Measurements from ENCODE around the gene TAS1R3.

TAS1R3 gene

DNA sequence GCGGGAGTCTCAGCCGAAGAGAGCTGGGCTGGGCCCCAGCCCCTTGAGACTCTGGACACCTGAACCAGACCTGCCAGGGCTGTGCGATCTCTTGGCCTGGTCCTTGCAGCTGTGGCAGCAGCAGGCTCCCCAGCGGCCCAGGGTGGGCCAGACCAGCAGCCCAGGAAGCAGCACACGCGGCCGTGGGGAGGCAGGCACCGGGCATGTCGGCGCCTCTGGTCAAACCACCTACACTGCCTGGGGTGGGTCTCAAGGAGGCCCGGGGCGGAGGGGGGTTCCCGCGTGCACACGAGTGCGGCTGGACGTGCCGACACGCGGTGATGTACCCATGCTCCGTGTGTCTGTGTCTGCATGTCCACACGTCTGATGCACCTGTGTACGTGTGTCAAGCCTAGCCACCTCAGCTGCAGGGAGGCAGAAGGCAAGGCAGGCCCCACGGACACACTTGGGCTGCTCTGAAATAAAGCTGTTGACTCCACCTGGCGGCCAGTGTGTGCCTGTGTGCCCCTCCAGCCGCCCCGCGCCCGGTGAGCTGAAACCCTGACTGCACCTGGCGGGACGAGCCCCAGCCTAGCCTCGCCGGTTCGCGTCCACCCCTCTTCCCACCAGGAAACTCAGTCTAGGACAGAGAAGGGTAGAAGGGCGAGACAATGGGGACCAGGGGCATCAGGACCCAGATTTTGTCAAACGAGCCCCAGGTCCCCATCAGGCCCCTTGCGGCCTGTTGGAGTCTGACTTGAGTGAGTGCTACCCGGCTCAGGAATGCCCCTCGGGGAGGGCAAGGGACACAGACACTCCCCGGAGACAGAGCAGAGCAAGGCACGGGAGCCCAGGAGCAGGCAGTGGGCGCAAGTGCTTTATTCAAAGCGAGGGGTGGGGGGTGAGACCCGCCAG, 39.3 kb upstream of the TAS1R3 start:
- Histone ChIP-seq H3K4me3 (ENCODE audit: control insufficient read depth in 1 of 7, extremely low read depth in 1 of 7, insufficient read depth in 4 of 7, low read depth in 2 of 7, low read length in 6 of 7) (no peak overlapping the region), H3K4me1 (ENCODE audit: control extremely low read depth in 1 of 4, control insufficient read depth in 4 of 4, insufficient read depth in 4 of 4, low read length in 3 of 4) (peaks cover 0 to 3% (median 0%) of the 10 kb centered on the region in 4 experiments), H3K36me3 (ENCODE audit: control insufficient read depth in 4 of 4, insufficient read depth in 4 of 4, low read length in 3 of 4) (peaks cover 0 to 24% (median 7%) of the 10 kb centered on the region in 4 experiments), H3K27me3 (replicated peaks in 2 of 5; ENCODE audit: control insufficient read depth in 4 of 5, insufficient read depth in 5 of 5, low read length in 4 of 5) (no peaks in the 10 kb centered on the region), H3K9me3 (ENCODE audit: control extremely low read depth in 1 of 5, control insufficient read depth in 4 of 5, insufficient read depth in 2 of 5, low read depth in 1 of 5, low read length in 4 of 5) (no peaks in the 10 kb centered on the region), H3K27ac (ENCODE audit: insufficient read depth in 1 of 2, low read depth in 1 of 2, low read length in 2 of 2, poor library complexity in 1 of 2, severe bottlenecking in 2 of 2) (no peak overlapping the region)
- CTCF ChIA-PET = interaction anchor here (0.8 to 2.9 kb wide), 12 partner anchors 8 to 307 kb away, joined by 3 to 16 read pairs (median 4); partner anchors contain the start of gene UBE2J2
- peak; percentile 42 to 78 (median 70) for DNase-seq
- POLR2A ChIA-PET = no interaction called here
- 73% methylated on average over 39 of the region's 45 CpGs for WGBS (ENCODE audit: insufficient coverage)

DNA sequence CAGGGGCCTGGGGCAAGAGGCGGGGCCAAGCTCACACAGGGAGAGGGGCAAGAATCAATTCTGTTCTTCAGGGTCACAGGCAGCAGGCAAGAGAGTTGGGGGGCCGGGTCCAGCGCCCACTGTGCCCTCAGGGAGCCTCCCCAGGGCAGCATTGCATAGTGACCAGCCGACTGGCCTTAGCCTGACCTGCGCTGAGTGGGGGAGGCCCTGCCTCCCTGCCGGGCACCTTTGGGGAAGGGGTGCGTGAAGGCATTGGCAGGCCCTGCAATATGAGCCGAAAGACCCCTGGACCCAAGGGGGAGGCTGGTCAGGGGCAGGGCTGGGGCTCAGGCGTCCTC, 38.7 kb upstream of the TAS1R3 start:
- WGBS (ENCODE audit: insufficient coverage) = 96% methylated on average over 9 of the region's 9 CpGs
- peaks cover 0 to 26% (median 7%) of the 10 kb centered on the region in 4 experiments for H3K36me3 ChIP-seq (ENCODE audit: control insufficient read depth in 4 of 4, insufficient read depth in 4 of 4, low read length in 3 of 4)
- CTCF ChIA-PET = interaction anchor here (0.8 to 2.9 kb wide), 12 partner anchors 9 to 308 kb away, joined by 3 to 16 read pairs (median 4); partner anchors contain the start of gene UBE2J2
- no peak overlapping the region for H3K27ac ChIP-seq (ENCODE audit: insufficient read depth in 1 of 2, low read depth in 1 of 2, low read length in 2 of 2, poor library complexity in 1 of 2, severe bottlenecking in 2 of 2)
- H3K4me3 ChIP-seq (ENCODE audit: control insufficient read depth in 1 of 7, extremely low read depth in 1 of 7, insufficient read depth in 4 of 7, low read depth in 2 of 7, low read length in 6 of 7) = no peak overlapping the region
- H3K4me1 ChIP-seq (ENCODE audit: control extremely low read depth in 1 of 4, control insufficient read depth in 4 of 4, insufficient read depth in 4 of 4, low read length in 3 of 4) = peaks cover 0 to 3% (median 0%) of the 10 kb centered on the region in 4 experiments
- no peaks in the 10 kb centered on the region for H3K9me3 ChIP-seq (ENCODE audit: control extremely low read depth in 1 of 5, control insufficient read depth in 4 of 5, insufficient read depth in 2 of 5, low read depth in 1 of 5, low read length in 4 of 5)
- POLR2A ChIA-PET = no interaction called here
- H3K27me3 ChIP-seq (replicated peaks in 2 of 5; ENCODE audit: control insufficient read depth in 4 of 5, insufficient read depth in 5 of 5, low read length in 4 of 5) = no peaks in the 10 kb centered on the region
- no peak for DNase-seq

DNA sequence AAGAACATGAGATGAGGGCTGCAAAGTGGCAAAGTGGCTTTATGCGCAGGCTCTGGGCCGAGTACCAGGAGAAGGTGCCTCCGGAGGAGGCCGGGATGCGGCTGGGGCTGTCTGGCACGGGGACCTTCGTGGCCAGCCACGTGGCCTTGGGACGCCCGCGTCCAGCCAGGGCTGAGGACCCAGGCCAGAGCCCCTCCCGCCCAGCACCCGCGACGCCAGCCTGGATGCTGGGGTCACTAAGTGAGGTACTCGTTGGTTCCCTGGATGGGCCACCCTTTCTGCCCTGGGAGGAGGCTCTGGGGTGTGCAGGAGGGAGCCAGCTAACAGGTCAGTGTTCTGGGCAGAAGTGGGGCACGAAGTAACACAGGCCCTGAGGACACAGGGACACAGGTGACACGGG, 38.2 kb upstream of the TAS1R3 start:
- ChIA-PET POLR2A (no interaction called here), CTCF (interaction anchor here (1.0 to 2.2 kb wide), 4 partner anchors 10 to 261 kb away, joined by 3 to 5 read pairs (median 4); no protein-coding TSS in a partner anchor)
- peaks cover 0 to 28% (median 7%) of the 10 kb centered on the region in 4 experiments for H3K36me3 ChIP-seq (ENCODE audit: control insufficient read depth in 4 of 4, insufficient read depth in 4 of 4, low read length in 3 of 4)
- no peaks in the 10 kb centered on the region for H3K27me3 ChIP-seq (replicated peaks in 2 of 5; ENCODE audit: control insufficient read depth in 4 of 5, insufficient read depth in 5 of 5, low read length in 4 of 5)
- H3K27ac ChIP-seq (ENCODE audit: insufficient read depth in 1 of 2, low read depth in 1 of 2, low read length in 2 of 2, poor library complexity in 1 of 2, severe bottlenecking in 2 of 2) = no peak overlapping the region
- DNase-seq = no peak
- no peak overlapping the region for H3K4me3 ChIP-seq (ENCODE audit: control insufficient read depth in 1 of 7, extremely low read depth in 1 of 7, insufficient read depth in 4 of 7, low read depth in 2 of 7, low read length in 6 of 7)
- no peaks in the 10 kb centered on the region for H3K9me3 ChIP-seq (ENCODE audit: control extremely low read depth in 1 of 5, control insufficient read depth in 4 of 5, insufficient read depth in 2 of 5, low read depth in 1 of 5, low read length in 4 of 5)
- 98% methylated on average over 17 of the region's 18 CpGs for WGBS (ENCODE audit: insufficient coverage)
- peaks cover 0 to 3% (median 0%) of the 10 kb centered on the region in 4 experiments for H3K4me1 ChIP-seq (ENCODE audit: control extremely low read depth in 1 of 4, control insufficient read depth in 4 of 4, insufficient read depth in 4 of 4, low read length in 3 of 4)

DNA sequence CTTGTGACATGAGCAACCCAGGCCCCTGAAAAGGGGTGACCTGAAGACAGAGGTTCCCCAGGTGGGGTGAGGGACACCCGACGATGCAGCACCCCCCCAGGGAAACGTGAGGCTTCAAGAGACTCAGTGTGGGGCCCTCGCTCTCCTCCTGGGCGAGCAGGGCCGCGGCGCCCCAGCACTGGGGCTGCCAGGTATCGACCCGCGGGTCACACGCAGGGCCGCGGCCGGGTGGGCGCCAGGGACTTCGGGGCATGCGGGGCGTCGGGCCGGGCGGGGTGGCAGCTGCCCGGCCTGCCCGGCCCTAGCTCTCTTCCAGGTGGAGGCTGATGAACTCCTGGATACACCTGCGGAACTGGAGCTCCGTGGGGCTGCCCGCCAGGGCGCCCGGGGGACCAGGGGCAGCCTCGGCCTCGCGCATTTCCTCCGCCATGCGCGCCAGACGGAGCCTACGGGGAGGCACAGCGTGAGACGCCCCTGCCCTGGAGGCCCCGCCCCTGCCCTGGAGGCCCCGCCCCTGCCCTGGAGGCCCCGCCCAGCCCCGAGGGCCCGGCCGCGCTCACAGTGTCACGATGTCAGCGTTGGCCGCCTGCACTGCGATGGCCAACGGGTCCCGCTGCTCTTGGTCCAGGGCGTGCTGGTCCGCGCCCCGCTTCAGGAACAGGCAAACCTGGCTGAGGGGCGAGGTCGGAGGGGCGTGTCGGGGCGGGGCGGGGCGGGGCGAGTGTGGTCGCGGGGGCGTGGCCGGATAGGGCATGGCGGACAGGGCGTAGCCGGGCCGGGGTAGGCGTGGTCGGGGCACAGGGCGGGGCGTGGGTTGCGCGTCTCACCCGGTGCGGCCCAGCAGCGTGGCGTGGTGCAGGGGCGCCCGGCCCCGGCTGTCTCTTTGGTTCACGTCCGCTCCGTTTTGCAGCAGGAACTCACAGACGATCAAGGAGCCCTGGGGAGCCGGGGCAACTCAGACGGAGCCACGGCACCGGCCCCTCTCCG, 37.5 kb upstream of the TAS1R3 start:
- Histone ChIP-seq H3K4me3 (ENCODE audit: control insufficient read depth in 1 of 7, extremely low read depth in 1 of 7, insufficient read depth in 4 of 7, low read depth in 2 of 7, low read length in 6 of 7) (no peak overlapping the region), H3K4me1 (ENCODE audit: control extremely low read depth in 1 of 4, control insufficient read depth in 4 of 4, insufficient read depth in 4 of 4, low read length in 3 of 4) (peaks cover 0 to 3% (median 0%) of the 10 kb centered on the region in 4 experiments), H3K9me3 (ENCODE audit: control extremely low read depth in 1 of 5, control insufficient read depth in 4 of 5, insufficient read depth in 2 of 5, low read depth in 1 of 5, low read length in 4 of 5) (no peaks in the 10 kb centered on the region), H3K27ac (ENCODE audit: insufficient read depth in 1 of 2, low read depth in 1 of 2, low read length in 2 of 2, poor library complexity in 1 of 2, severe bottlenecking in 2 of 2) (no peak overlapping the region), H3K36me3 (ENCODE audit: control insufficient read depth in 4 of 4, insufficient read depth in 4 of 4, low read length in 3 of 4) (peaks cover 0 to 29% (median 7%) of the 10 kb centered on the region in 4 experiments), H3K27me3 (replicated peaks in 2 of 5; ENCODE audit: control insufficient read depth in 4 of 5, insufficient read depth in 5 of 5, low read length in 4 of 5) (no peaks in the 10 kb centered on the region)
- CTCF ChIA-PET = no interaction called here
- WGBS (ENCODE audit: insufficient coverage) = 95% methylated on average over 83 of the region's 94 CpGs
- DNase-seq = no peak
- POLR2A ChIA-PET = no interaction called here

DNA sequence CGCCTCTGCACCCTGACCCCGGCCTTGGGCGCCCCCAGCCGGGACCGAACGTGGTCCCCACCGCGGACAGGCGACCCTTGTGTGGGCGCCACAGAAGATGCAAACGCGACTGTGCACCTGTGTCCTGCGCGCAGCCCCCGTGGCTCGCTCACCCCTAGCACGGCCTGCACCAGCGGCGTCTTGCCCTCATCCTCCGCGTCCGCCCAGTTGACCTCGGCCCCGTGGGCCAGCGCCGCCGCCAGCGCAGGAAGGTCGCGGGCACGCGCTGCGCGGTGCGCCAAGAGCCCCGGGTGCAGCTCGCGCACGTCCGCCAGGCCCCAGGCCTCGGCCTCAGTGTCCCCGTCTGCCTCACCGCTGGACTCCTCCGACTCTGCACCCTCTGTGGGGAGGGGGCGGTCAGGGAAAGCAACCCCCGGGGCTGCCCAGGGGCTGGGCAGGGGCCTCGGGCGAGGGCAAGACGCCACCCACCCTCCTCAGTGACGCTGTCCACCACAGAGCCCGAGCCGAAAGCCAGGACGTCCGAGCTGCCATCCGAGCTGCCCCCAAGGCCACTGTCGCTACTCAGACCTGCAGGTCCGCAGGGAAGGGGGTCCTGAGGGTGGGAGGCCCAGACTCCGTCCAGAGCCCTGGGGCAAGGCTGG, 36.7 kb upstream of the TAS1R3 start:
- Histone ChIP-seq H3K4me3 (ENCODE audit: control insufficient read depth in 1 of 7, extremely low read depth in 1 of 7, insufficient read depth in 4 of 7, low read depth in 2 of 7, low read length in 6 of 7) (no peak overlapping the region), H3K4me1 (ENCODE audit: control extremely low read depth in 1 of 4, control insufficient read depth in 4 of 4, insufficient read depth in 4 of 4, low read length in 3 of 4) (peaks cover 0 to 3% (median 0%) of the 10 kb centered on the region in 4 experiments), H3K36me3 (ENCODE audit: control insufficient read depth in 4 of 4, insufficient read depth in 4 of 4, low read length in 3 of 4) (peaks cover 0 to 29% (median 8%) of the 10 kb centered on the region in 4 experiments), H3K27me3 (replicated peaks in 2 of 5; ENCODE audit: control insufficient read depth in 4 of 5, insufficient read depth in 5 of 5, low read length in 4 of 5) (no peaks in the 10 kb centered on the region), H3K27ac (ENCODE audit: insufficient read depth in 1 of 2, low read depth in 1 of 2, low read length in 2 of 2, poor library complexity in 1 of 2, severe bottlenecking in 2 of 2) (no peak overlapping the region), H3K9me3 (ENCODE audit: control extremely low read depth in 1 of 5, control insufficient read depth in 4 of 5, insufficient read depth in 2 of 5, low read depth in 1 of 5, low read length in 4 of 5) (no peaks in the 10 kb centered on the region)
- ChIA-PET POLR2A (no interaction called here), CTCF (interaction anchor here (0.5 to 1.7 kb wide), 2 partner anchors 54 to 122 kb away, joined by 3 to 4 read pairs; no protein-coding TSS in a partner anchor)
- no peak for DNase-seq
- 96% methylated on average over 34 of the region's 58 CpGs for WGBS (ENCODE audit: insufficient coverage)

DNA sequence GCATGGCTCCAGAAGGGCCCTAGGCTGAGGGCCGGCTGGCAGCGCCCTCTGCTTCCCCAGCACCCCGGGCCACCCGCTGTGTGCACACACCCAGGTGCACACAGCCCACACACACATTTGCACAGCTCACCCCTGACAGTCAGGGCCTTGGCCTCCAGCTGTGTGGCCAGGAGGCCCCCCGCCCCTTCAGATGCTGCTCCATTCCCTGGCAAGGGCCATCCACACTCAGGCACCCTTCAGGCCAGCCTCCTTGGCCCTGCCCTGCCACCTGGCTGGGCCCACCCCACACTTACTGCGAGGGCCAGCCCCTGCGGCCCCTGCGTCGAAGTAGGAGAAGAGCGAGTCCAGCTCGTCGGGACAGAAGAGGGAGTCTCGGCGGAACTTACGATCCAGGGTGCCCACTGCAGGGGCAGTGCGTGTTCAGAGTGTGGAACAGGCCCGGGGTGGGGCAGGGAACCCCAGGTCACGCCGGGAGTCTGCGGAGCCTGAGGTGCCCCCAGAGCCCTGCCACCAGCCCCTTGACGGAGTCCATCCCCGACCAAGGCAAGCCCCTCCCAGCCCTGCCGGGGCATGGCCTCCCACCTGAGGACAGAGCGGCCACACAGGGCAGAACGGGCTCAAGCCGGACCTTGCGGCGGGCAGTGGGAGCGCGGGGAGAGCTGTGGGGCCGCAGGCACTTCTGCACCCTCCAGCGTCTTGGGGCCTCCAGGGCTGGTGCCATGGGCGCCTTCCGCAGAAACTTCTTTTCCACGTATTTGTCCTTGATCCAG, 35.7 kb upstream of the TAS1R3 start:
- Histone ChIP-seq H3K9me3 (ENCODE audit: control extremely low read depth in 1 of 5, control insufficient read depth in 4 of 5, insufficient read depth in 2 of 5, low read depth in 1 of 5, low read length in 4 of 5) (no peaks in the 10 kb centered on the region), H3K4me3 (ENCODE audit: control insufficient read depth in 1 of 7, extremely low read depth in 1 of 7, insufficient read depth in 4 of 7, low read depth in 2 of 7, low read length in 6 of 7) (no peak overlapping the region), H3K27me3 (replicated peaks in 2 of 5; ENCODE audit: control insufficient read depth in 4 of 5, insufficient read depth in 5 of 5, low read length in 4 of 5) (no peaks in the 10 kb centered on the region), H3K4me1 (ENCODE audit: control extremely low read depth in 1 of 4, control insufficient read depth in 4 of 4, insufficient read depth in 4 of 4, low read length in 3 of 4) (peaks cover 0 to 3% (median 0%) of the 10 kb centered on the region in 4 experiments), H3K27ac (ENCODE audit: insufficient read depth in 1 of 2, low read depth in 1 of 2, low read length in 2 of 2, poor library complexity in 1 of 2, severe bottlenecking in 2 of 2) (no peak overlapping the region), H3K36me3 (ENCODE audit: control insufficient read depth in 4 of 4, insufficient read depth in 4 of 4, low read length in 3 of 4) (peaks cover 0 to 29% (median 11%) of the 10 kb centered on the region in 4 experiments)
- POLR2A ChIA-PET = interaction anchor here (0.8 kb wide), 1 partner anchor 10 kb away, joined by 3 read pairs; no protein-coding TSS in a partner anchor
- no peak for DNase-seq
- CTCF ChIA-PET = interaction anchor here (1.7 kb wide), 1 partner anchor 55 kb away, joined by 4 read pairs; no protein-coding TSS in a partner anchor
- 97% methylated on average over 25 of the region's 35 CpGs for WGBS (ENCODE audit: insufficient coverage)
